ENCODE data around the gene TBC1D16.
"Not testable (repeated sequence)": the region's sequence is repeated elsewhere in the genome, so short reads cannot be mapped to it uniquely, and the experiment has no call there.

TBC1D16 gene

DNA sequence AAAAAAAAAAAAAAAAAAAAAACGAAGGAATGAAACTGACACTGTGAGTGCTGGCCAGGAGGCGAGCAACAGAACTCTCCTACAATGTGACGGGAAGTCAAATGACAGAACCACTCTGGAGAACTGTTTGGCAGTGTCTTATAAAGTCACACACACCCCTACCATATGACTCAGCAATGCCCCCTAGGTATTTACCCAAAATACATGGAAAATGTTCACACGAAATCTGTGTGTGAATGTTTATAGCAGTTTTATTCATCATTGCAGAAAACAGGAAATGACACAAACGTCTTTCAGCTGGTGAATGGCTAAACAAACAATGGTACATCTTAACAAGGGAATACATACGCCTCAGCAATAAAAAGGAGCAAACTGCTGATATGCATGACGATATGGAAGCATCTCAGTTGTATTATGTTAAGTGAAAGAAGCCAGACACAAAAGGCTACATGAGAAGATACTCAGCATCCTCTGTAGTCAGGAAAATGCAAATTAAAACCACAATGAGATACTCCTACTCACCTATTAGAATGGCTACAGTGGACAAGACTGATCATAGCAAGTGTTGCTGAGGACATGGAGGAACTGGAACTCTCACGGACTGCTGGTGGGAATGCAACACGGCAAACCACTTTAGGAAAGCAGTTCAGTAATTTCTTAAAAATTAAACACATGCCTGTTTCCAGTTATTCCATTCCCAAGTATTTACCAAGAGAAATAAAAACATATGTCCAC lies 74.7 kb downstream of the TBC1D16 start:
- no peak overlapping the region for H3K9ac ChIP-seq (ENCODE audit: low read depth, low read length)
- peaks cover 2% of the 10 kb centered on the region; the same call in 1 of the 2 replicates for H3K4me1 ChIP-seq (ENCODE audit: insufficient read depth, low read length)
- peaks cover 5% of the 10 kb centered on the region for H3K9me3 ChIP-seq (ENCODE audit: control insufficient read depth, insufficient read depth, low read length)
- H3K36me3 ChIP-seq (ENCODE audit: insufficient read depth, low read length), result no peaks in the 10 kb centered on the region

- Histone ChIP-seq H3K9ac (ENCODE audit: low read depth, low read length) (no peak overlapping the region), H3K36me3 (ENCODE audit: insufficient read depth, low read length) (no peaks in the 10 kb centered on the region), H3K9me3 (ENCODE audit: control insufficient read depth, insufficient read depth, low read length) (peaks cover 5% of the 10 kb centered on the region; the same call in 1 of the 2 replicates), H3K4me1 (ENCODE audit: insufficient read depth, low read length) (peaks cover 2% of the 10 kb centered on the region; the same call in 1 of the 2 replicates)
These were observed 76.6 kb downstream of the TBC1D16 start for GRCh38 chr17:79959042-79959441.

DNA sequence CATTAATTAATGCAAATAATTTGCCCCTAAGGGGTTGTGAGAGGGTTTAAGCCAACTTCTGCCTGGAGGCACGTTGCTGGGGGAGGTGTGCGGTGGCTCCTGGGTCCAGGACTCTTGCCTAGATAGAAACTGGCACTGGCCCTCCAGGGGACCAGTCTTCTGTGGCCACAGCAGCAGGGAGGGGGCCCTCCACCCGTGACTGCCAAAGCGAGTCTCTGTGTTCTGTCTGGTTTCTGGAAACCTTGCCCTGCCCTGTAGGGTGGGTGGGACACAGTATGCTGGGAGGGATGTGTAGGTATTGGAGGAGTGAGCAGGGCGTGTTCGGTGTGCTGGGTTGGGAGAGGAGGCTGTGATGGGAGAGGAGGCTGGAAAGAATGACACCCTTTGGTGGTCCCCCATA lies 78.8 kb downstream of the TBC1D16 start:
- peaks cover 19% of the 10 kb centered on the region for H3K4me1 ChIP-seq (ENCODE audit: insufficient read depth, low read length)
- H3K9ac ChIP-seq (ENCODE audit: low read depth, low read length), result no peak overlapping the region
- H3K9me3 ChIP-seq (ENCODE audit: control insufficient read depth, insufficient read depth, low read length), result peaks cover 5% of the 10 kb centered on the region; the same call in 1 of the 2 replicates
- H3K36me3 ChIP-seq (ENCODE audit: insufficient read depth, low read length), result no peaks in the 10 kb centered on the region

GRCh38 chr17:79956441-79956735 lies 79.3 kb downstream of the TBC1D16 start:
- peaks cover 23% of the 10 kb centered on the region for H3K4me1 ChIP-seq (ENCODE audit: insufficient read depth, low read length)
- H3K9me3 ChIP-seq (ENCODE audit: control insufficient read depth, insufficient read depth, low read length); H3K9ac ChIP-seq (ENCODE audit: low read depth, low read length); H3K36me3 ChIP-seq (ENCODE audit: insufficient read depth, low read length): not testable (repeated sequence)

DNA sequence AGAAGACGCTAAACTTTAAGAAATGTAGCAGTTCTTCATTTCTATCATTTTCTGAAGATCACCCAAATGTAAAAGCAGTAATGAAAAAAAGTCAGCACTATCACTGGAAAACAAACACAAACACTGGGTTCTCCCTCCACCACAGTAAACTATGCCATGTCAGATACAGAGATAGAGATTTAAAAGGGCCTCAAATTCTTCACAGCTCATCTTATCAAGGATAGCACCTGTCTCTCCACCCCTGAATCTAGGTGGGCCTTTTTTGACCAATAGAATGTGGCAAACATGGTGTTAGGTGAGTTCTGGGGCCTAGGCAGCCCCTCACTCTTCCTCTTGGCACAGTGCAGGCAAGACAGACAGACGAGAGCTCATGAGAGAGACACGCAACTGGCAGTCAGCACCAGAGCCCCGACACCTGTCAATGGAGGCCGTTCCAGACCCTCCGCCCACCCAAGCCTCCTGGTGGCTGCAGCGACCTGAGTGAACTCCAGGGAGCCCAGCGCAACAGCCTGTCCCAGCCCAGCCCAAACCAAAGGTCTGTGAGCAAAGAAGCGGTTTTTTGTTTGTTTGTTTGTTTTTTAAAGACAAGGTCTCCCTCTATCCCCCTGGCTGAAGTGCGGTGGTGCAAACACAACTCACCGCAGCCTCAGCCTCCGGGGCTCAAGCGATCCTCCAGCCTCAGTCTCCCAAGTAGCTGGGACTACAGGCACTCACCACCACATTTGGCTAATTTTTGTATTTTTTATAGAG lies 79.8 kb downstream of the TBC1D16 start:
- H3K9ac ChIP-seq (ENCODE audit: low read depth, low read length), result no peak overlapping the region
- no peaks in the 10 kb centered on the region for H3K9me3 ChIP-seq (ENCODE audit: control insufficient read depth, insufficient read depth, low read length)
- no peaks in the 10 kb centered on the region for H3K36me3 ChIP-seq (ENCODE audit: insufficient read depth, low read length)
- H3K4me1 ChIP-seq (ENCODE audit: insufficient read depth, low read length), result peaks cover 28% of the 10 kb centered on the region

DNA sequence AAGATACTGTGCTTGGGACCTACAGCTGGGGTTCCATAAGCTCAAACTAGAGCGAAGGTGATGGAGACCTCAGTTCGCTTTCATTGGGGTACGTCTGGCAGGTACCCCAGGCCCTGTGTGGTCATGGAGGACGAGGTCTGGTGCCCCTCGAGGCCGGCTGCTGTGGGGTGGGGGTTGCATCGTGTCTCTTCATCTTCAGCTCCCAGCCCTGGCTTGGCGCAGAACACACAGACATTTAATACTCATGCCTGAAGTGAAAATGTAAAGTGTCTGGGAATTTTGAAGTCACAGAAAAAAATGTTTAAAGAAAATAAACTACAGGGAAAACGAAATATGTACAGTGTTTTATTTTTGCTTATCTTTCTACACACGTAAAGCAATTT lies 80.5 kb downstream of the TBC1D16 start:
- H3K36me3 ChIP-seq (ENCODE audit: insufficient read depth, low read length), result no peaks in the 10 kb centered on the region
- H3K4me1 ChIP-seq (ENCODE audit: insufficient read depth, low read length), result peaks cover 33% of the 10 kb centered on the region
- H3K9me3 ChIP-seq (ENCODE audit: control insufficient read depth, insufficient read depth, low read length), result no peaks in the 10 kb centered on the region
- no peak overlapping the region for H3K9ac ChIP-seq (ENCODE audit: low read depth, low read length)

GRCh38 chr17:79954281-79955166 lies 81.1 kb downstream of the TBC1D16 start:
- no peaks in the 10 kb centered on the region for H3K9me3 ChIP-seq (ENCODE audit: control insufficient read depth, insufficient read depth, low read length)
- H3K9ac ChIP-seq (ENCODE audit: low read depth, low read length), result no peak overlapping the region
- no peaks in the 10 kb centered on the region for H3K36me3 ChIP-seq (ENCODE audit: insufficient read depth, low read length)
- peaks cover 33% of the 10 kb centered on the region for H3K4me1 ChIP-seq (ENCODE audit: insufficient read depth, low read length)

GRCh38 chr17:79953335-79953734 lies 82.3 kb downstream of the TBC1D16 start:
- H3K36me3 ChIP-seq (ENCODE audit: insufficient read depth, low read length), result no peaks in the 10 kb centered on the region; the same call in 1 of the 2 replicates
- H3K9ac ChIP-seq (ENCODE audit: low read depth, low read length), result no peak overlapping the region
- H3K9me3 ChIP-seq (ENCODE audit: control insufficient read depth, insufficient read depth, low read length), result no peaks in the 10 kb centered on the region
- H3K4me1 ChIP-seq (ENCODE audit: insufficient read depth, low read length), result peaks cover 44% of the 10 kb centered on the region

- Histone ChIP-seq H3K9ac (ENCODE audit: low read depth, low read length) (no peak overlapping the region), H3K4me1 (ENCODE audit: insufficient read depth, low read length) (peaks cover 45% of the 10 kb centered on the region), H3K36me3 (ENCODE audit: insufficient read depth, low read length) (no peaks in the 10 kb centered on the region; the same call in 1 of the 2 replicates)
These were observed 82.8 kb downstream of the TBC1D16 start for GRCh38 chr17:79952901-79953300.

GRCh38 chr17:79952265-79952877 lies 83.3 kb downstream of the TBC1D16 start:
- Histone ChIP-seq H3K4me1 (ENCODE audit: insufficient read depth, low read length) (peaks cover 45% of the 10 kb centered on the region), H3K36me3 (ENCODE audit: insufficient read depth, low read length) (no peaks in the 10 kb centered on the region; the same call in 1 of the 2 replicates), H3K9ac (ENCODE audit: low read depth, low read length) (no peak overlapping the region), H3K9me3 (ENCODE audit: control insufficient read depth, insufficient read depth, low read length) (no peaks in the 10 kb centered on the region)

More at GRCh38 chr17:79952901-79953300, 82.8 kb downstream of the TBC1D16 start:
- H3K9me3 ChIP-seq (ENCODE audit: control insufficient read depth, insufficient read depth, low read length), result no peaks in the 10 kb centered on the region

GRCh38 chr17:79951361-79952264 lies 84.1 kb downstream of the TBC1D16 start:
- no peaks in the 10 kb centered on the region; the same call in 1 of the 2 replicates for H3K36me3 ChIP-seq (ENCODE audit: insufficient read depth, low read length)
- H3K9ac ChIP-seq (ENCODE audit: low read depth, low read length), result no peak overlapping the region
- H3K9me3 ChIP-seq (ENCODE audit: control insufficient read depth, insufficient read depth, low read length), result no peaks in the 10 kb centered on the region
- peaks cover 43% of the 10 kb centered on the region for H3K4me1 ChIP-seq (ENCODE audit: insufficient read depth, low read length)

- Histone ChIP-seq H3K4me1 (ENCODE audit: insufficient read depth, low read length) (peaks cover 43% of the 10 kb centered on the region), H3K9ac (ENCODE audit: low read depth, low read length) (peak overlapping the region; percentile 21; the same call in 1 of the 2 replicates), H3K36me3 (ENCODE audit: insufficient read depth, low read length) (no peaks in the 10 kb centered on the region; the same call in 1 of the 2 replicates), H3K9me3 (ENCODE audit: control insufficient read depth, insufficient read depth, low read length) (no peaks in the 10 kb centered on the region)
These were observed 84.9 kb downstream of the TBC1D16 start for GRCh38 chr17:79950751-79951150.

- Histone ChIP-seq H3K9me3 (ENCODE audit: control insufficient read depth, insufficient read depth, low read length) (no peaks in the 10 kb centered on the region), H3K36me3 (ENCODE audit: insufficient read depth, low read length) (no peaks in the 10 kb centered on the region; the same call in 1 of the 2 replicates), H3K9ac (ENCODE audit: low read depth, low read length) (peak overlapping the region; percentile 21; the same call in 1 of the 2 replicates), H3K4me1 (ENCODE audit: insufficient read depth, low read length) (peaks cover 43% of the 10 kb centered on the region)
These were observed 85.4 kb downstream of the TBC1D16 start for GRCh38 chr17:79950306-79950705.
